Mesenchymal stem cell (in vitro differentiated cells and primary cell): Measurements from ENCODE around the gene PLA2G6.

Experiments
- DNase-seq: peaks from one replicate; pipeline ENCODE4 v3.0.0-alpha.2; 2013
- H2AFZ ChIP-seq: one replicate; pipeline ENCODE4 v1.6.1; 2013; ENCODE audit warnings: low read depth, mild to moderate bottlenecking, control low read depth, inconsistent platforms, low read length, moderate library complexity
- H2AK5ac ChIP-seq: 2 replicates; pipeline ENCODE4 v1.6.1; 2013; ENCODE audit warnings: low read length, moderate library complexity, mild to moderate bottlenecking, inconsistent platforms; ENCODE audit not compliant: severe bottlenecking
- H2BK120ac ChIP-seq: one replicate; pipeline ENCODE4 v1.6.1; 2013; ENCODE audit warnings: low read depth, mild to moderate bottlenecking, inconsistent platforms, low read length, moderate library complexity
- H2BK12ac ChIP-seq, 2 experiments: one replicate each; pipeline ENCODE4 v1.6.1; 2013; ENCODE audit warnings: inconsistent platforms in 2 of 2, low read length in 2 of 2, mild to moderate bottlenecking in 2 of 2, moderate library complexity in 2 of 2, control low read depth in 1 of 2
- H2BK15ac ChIP-seq: one replicate; pipeline ENCODE4 v1.6.1; 2013; ENCODE audit warnings: mild to moderate bottlenecking, low read depth, inconsistent platforms; ENCODE audit not compliant: poor library complexity, severe bottlenecking
- H2BK5ac ChIP-seq: 2 replicates; pipeline ENCODE4 v1.6.1; 2013; ENCODE audit warnings: low read depth, mild to moderate bottlenecking, low read length, control low read depth, inconsistent platforms; ENCODE audit not compliant: poor library complexity, severe bottlenecking
- H3K14ac ChIP-seq, 2 experiments: one replicate each; pipeline ENCODE4 v1.6.1; 2013; ENCODE audit warnings: inconsistent platforms in 2 of 2, low read length in 2 of 2, control low read depth in 1 of 2, mild to moderate bottlenecking in 1 of 2, moderate library complexity in 1 of 2
- H3K18ac ChIP-seq, 2 experiments: one replicate each; pipeline ENCODE4 v1.6.1; 2013; ENCODE audit warnings: inconsistent platforms in 2 of 2, low read length in 2 of 2, control low read depth in 1 of 2, low read depth in 1 of 2, mild to moderate bottlenecking in 1 of 2
- H3K23ac ChIP-seq, 2 experiments: one replicate each; pipeline ENCODE4 v1.6.1; 2013; ENCODE audit warnings: inconsistent platforms in 2 of 2, low read length in 2 of 2, mild to moderate bottlenecking in 2 of 2, moderate library complexity in 2 of 2, control low read depth in 1 of 2
- H3K27ac ChIP-seq: 2 replicates; pipeline ENCODE4 v1.5.1; 2013; ENCODE audit warnings: mild to moderate bottlenecking, moderate library complexity, low read length, control low read depth, inconsistent platforms; ENCODE audit not compliant: poor library complexity, severe bottlenecking
- H3K27me3 ChIP-seq, 2 experiments: 2 replicates each; pipeline versions ENCODE4 v1.6.1 to v1.7.0; 2013; ENCODE audit warnings: low read length in 2 of 2, mild to moderate bottlenecking in 2 of 2, moderate library complexity in 2 of 2, control low read depth in 1 of 2, inconsistent platforms in 1 of 2; ENCODE audit not compliant: control insufficient read depth in 1 of 2, insufficient read depth in 1 of 2
- H3K36me3 ChIP-seq, 2 experiments: 2 replicates each; pipeline versions ENCODE4 v1.6.1 to v1.7.0; 2013; ENCODE audit warnings: low read length in 2 of 2, control low read depth in 1 of 2, inconsistent platforms in 1 of 2, low read depth in 1 of 2, mild to moderate bottlenecking in 1 of 2; ENCODE audit not compliant: insufficient read depth in 2 of 2, control insufficient read depth in 1 of 2
- H3K4ac ChIP-seq, 2 experiments: one replicate each; pipeline ENCODE4 v1.6.1; 2013; ENCODE audit warnings: inconsistent platforms in 2 of 2, low read length in 2 of 2, mild to moderate bottlenecking in 2 of 2, moderate library complexity in 2 of 2, control low read depth in 1 of 2, low read depth in 1 of 2
- H3K4me1 ChIP-seq: 2 replicates; pipeline ENCODE4 v1.6.1; 2013; ENCODE audit warnings: low read depth, low read length, control low read depth; ENCODE audit not compliant: control insufficient read depth, insufficient read depth
- H3K4me2 ChIP-seq: 2 replicates; pipeline ENCODE4 v1.6.1; 2013; ENCODE audit warnings: low read length, mild to moderate bottlenecking, inconsistent platforms; ENCODE audit not compliant: poor library complexity, severe bottlenecking
- H3K4me3 ChIP-seq, 2 experiments: 2 replicates each; pipeline versions ENCODE4 v1.5.1 to v1.7.0; 2013; ENCODE audit warnings: low read length in 2 of 2, mild to moderate bottlenecking in 2 of 2, control low read depth in 1 of 2, low read depth in 1 of 2; ENCODE audit not compliant: insufficient read depth in 1 of 2
- H3K79me1 ChIP-seq: replicated peaks from 2 replicates; pipeline ENCODE4 v1.6.1; 2013; ENCODE audit warnings: mild to moderate bottlenecking, control low read depth, low read length, inconsistent platforms; ENCODE audit not compliant: poor library complexity, severe bottlenecking
- H3K9ac ChIP-seq: 2 replicates; pipeline ENCODE4 v1.7.0; 2013; ENCODE audit warnings: mild to moderate bottlenecking, low read length, moderate library complexity
- H3K9me3 ChIP-seq: 2 replicates; pipeline ENCODE4 v1.7.0; 2013; ENCODE audit warnings: mild to moderate bottlenecking, low read length; ENCODE audit not compliant: control insufficient read depth
- H4K8ac ChIP-seq: one replicate; pipeline ENCODE4 v1.6.1; 2013; ENCODE audit warnings: inconsistent platforms, mild to moderate bottlenecking, low read length, moderate library complexity
- H4K91ac ChIP-seq: one replicate; pipeline ENCODE4 v1.6.1; 2013; ENCODE audit warnings: mild to moderate bottlenecking, low read length, inconsistent platforms
- WGBS: methylation state at CpG from one replicate; pipeline ENCODE4 v1.1.7; 2013; ENCODE audit warnings: mixed read lengths; 5-methylcytosine and 5-hydroxymethylcytosine counted together

PLA2G6 gene

DNA sequence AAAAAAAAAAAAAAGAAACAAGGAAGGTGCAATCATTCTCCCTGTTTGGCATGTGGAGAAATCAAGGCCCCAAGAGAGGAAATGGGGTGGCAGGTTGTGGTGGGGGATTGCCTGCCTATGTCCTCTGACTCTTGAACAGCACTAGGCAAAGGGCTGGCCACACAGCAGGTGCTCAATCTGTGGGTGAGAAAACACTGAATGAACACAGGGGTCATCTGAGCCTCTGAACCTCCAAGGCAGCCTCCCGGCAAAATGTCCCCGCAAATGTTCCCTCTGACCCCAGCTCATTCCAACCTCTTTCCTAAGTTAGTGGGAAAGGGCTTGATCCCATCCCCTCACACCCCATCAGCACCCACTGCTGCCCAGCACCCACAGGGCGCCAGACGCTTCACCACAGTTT, 4.6 kb downstream of the PLA2G6 start:
- 96% methylated on average over 4 of the region's 4 CpGs for WGBS
- peak overlapping the region; percentile 18 for H4K91ac ChIP-seq
- H2BK12ac ChIP-seq: peak overlapping the region in 1 of 2 experiments; percentile 83
- H3K27ac ChIP-seq: no peak overlapping the region
- H2BK120ac ChIP-seq: no peak overlapping the region
- no peak overlapping the region for H3K14ac ChIP-seq
- no peak overlapping the region for H4K8ac ChIP-seq
- H3K4me2 ChIP-seq: no peak overlapping the region
- no peak overlapping the region for H3K4me3 ChIP-seq
- no peaks in the 10 kb centered on the region for H3K27me3 ChIP-seq
- no peaks in the 10 kb centered on the region for H3K36me3 ChIP-seq
- no peak overlapping the region for H2BK5ac ChIP-seq
- H3K9me3 ChIP-seq: no peaks in the 10 kb centered on the region
- H3K79me1 ChIP-seq: peaks cover 12% of the 10 kb centered on the region
- no peak overlapping the region for H3K9ac ChIP-seq
- H2AFZ ChIP-seq: no peak overlapping the region
- H3K4me1 ChIP-seq: peaks cover 32% of the 10 kb centered on the region
- no peak overlapping the region for H3K4ac ChIP-seq
- peak overlapping the region in 1 of 2 experiments; percentile 63 for H3K18ac ChIP-seq
- no peak for DNase-seq
- H2BK15ac ChIP-seq: peak overlapping the region; percentile 26
- H2AK5ac ChIP-seq: no peak overlapping the region
- H3K23ac ChIP-seq: no peak overlapping the region

- peak overlapping the region; percentile 19 to 39 for H3K4ac ChIP-seq
- H2BK5ac ChIP-seq: no peak overlapping the region
- peak overlapping the region; percentile 19 to 91 for H2BK12ac ChIP-seq
- no peak overlapping the region for H3K4me2 ChIP-seq
- H2BK120ac ChIP-seq: peak overlapping the region; percentile 77
- peak overlapping the region; percentile 38 for H3K9ac ChIP-seq
- WGBS: 69% methylated on average over 13 of the region's 14 CpGs
- no peak overlapping the region for H2AK5ac ChIP-seq
- peak; percentile 95 for DNase-seq
- H3K27me3 ChIP-seq: no peaks in the 10 kb centered on the region
- peak overlapping the region; percentile 70 for H4K8ac ChIP-seq
- peaks cover 10% of the 10 kb centered on the region for H3K79me1 ChIP-seq
- H2BK15ac ChIP-seq: peak overlapping the region; percentile 68
- H3K18ac ChIP-seq: peak overlapping the region; percentile 55 to 65
- peak overlapping the region; percentile 13 for H3K27ac ChIP-seq
- H3K4me3 ChIP-seq: no peak overlapping the region
- H3K14ac ChIP-seq: peak overlapping the region in 1 of 2 experiments; percentile 3
- no peaks in the 10 kb centered on the region for H3K9me3 ChIP-seq
- no peaks in the 10 kb centered on the region for H3K36me3 ChIP-seq
- peaks cover 30% of the 10 kb centered on the region for H3K4me1 ChIP-seq
- H2AFZ ChIP-seq: no peak overlapping the region
- peak overlapping the region; percentile 53 for H4K91ac ChIP-seq
- H3K23ac ChIP-seq: no peak overlapping the region
Measured at GRCh38 chr22:38176170-38176741, 5.4 kb downstream of the PLA2G6 start.

- Histone ChIP-seq H2BK120ac (peak overlapping the region; percentile 21), H3K4me3 (no peak overlapping the region), H3K27me3 (no peaks in the 10 kb centered on the region), H3K79me1 (peaks cover 6% of the 10 kb centered on the region), H2BK5ac (no peak overlapping the region), H4K8ac (no peak overlapping the region), H3K9me3 (no peaks in the 10 kb centered on the region), H2BK12ac (peak overlapping the region; percentile 41 to 79), H2BK15ac (peak overlapping the region; percentile 68), H3K36me3 (no peaks in the 10 kb centered on the region), H2AFZ (no peak overlapping the region), H3K23ac (no peak overlapping the region), H3K4me2 (no peak overlapping the region), H4K91ac (peak overlapping the region; percentile 53), H2AK5ac (no peak overlapping the region), H3K9ac (peak overlapping the region; percentile 38), H3K27ac (peak overlapping the region; percentile 13), H3K4ac (peak overlapping the region in 1 of 2 experiments; percentile 47), H3K4me1 (peaks cover 24% of the 10 kb centered on the region), H3K14ac (peak overlapping the region in 1 of 2 experiments; percentile 58), H3K18ac (peak overlapping the region; percentile 4 to 40)
- WGBS: 97% methylated on average over 15 of the region's 17 CpGs
- no peak for DNase-seq
Measured at GRCh38 chr22:38175206-38176118, 6.2 kb downstream of the PLA2G6 start.

DNA sequence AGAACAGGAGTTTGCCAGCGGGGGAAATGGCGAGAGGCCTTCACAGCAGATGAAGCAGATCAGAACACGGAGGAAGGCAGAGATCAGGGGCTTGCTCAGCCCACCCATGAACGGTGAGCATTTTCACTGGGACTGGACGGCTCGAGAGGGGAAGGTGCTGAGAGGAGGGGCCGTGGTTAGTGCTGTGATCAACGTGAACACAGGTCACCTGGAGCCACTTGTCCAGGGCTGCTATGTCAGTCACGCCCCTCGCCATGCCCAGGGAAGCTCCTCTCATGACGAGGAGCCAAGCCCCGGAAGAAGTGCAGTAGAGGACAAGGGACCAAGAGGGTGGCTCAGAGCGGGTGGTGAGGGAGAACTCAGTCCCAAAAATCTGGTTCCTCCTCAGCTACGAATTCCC, 7.0 kb downstream of the PLA2G6 start:
- no peak overlapping the region for H3K4me2 ChIP-seq
- no peaks in the 10 kb centered on the region for H3K9me3 ChIP-seq
- no peak for DNase-seq
- H3K18ac ChIP-seq: peak overlapping the region; percentile 19 to 40
- H4K91ac ChIP-seq: no peak overlapping the region
- peak overlapping the region; percentile 0 for H2BK15ac ChIP-seq
- H3K27me3 ChIP-seq: no peaks in the 10 kb centered on the region
- H3K4ac ChIP-seq: no peak overlapping the region
- no peak overlapping the region for H3K27ac ChIP-seq
- peak overlapping the region; percentile 18 to 67 for H2BK12ac ChIP-seq
- H3K14ac ChIP-seq: no peak overlapping the region
- H3K9ac ChIP-seq: no peak overlapping the region
- no peak overlapping the region for H2AK5ac ChIP-seq
- no peak overlapping the region for H3K4me3 ChIP-seq
- H4K8ac ChIP-seq: no peak overlapping the region
- no peak overlapping the region for H2BK5ac ChIP-seq
- H3K36me3 ChIP-seq: no peaks in the 10 kb centered on the region
- H3K23ac ChIP-seq: no peak overlapping the region
- H2AFZ ChIP-seq: no peak overlapping the region
- H3K79me1 ChIP-seq: peaks cover 6% of the 10 kb centered on the region
- H3K4me1 ChIP-seq: peaks cover 24% of the 10 kb centered on the region
- H2BK120ac ChIP-seq: no peak overlapping the region
- 91% methylated on average over 14 of the region's 14 CpGs for WGBS
